Peyer's patch (tissue), 4 donors: Measurements from ENCODE around the gene SRP54. TPM values are rescaled to one million over a fixed set of nuclear protein-coding genes. Genes with fewer than 3 reads are reported as not detected.
A peak's percentile ranks its signal among the peaks of the same experiment; 100 is the strongest.
"Not testable (repeated sequence)": the region's sequence is repeated elsewhere in the genome, so short reads cannot be mapped to it uniquely, and the experiment has no call there.

Experiments used
- DNase-seq, 3 donors: peaks; one replicate each; pipeline ENCODE4 v3.0.0-alpha.2; 2017 to 2019
- H3K27ac ChIP-seq, 4 donors: fragments of 200-600 bp; sonication (generic); one replicate each; pipeline ENCODE4 v1.5.1; 2016 to 2019
- H3K27me3 ChIP-seq, 2 donors: fragments of 200-600 bp; sonication (generic); one replicate each; pipeline ENCODE4 v1.5.1; 2019
- H3K36me3 ChIP-seq, 3 donors: fragments of 200-600 bp; sonication (generic); one replicate each; pipeline ENCODE4 v1.5.1; 2016 to 2019
- H3K4me1 ChIP-seq, 4 donors: fragments of 200-600 bp; sonication (generic); one replicate each; pipeline ENCODE4 v1.5.1; 2016 to 2019
- H3K4me3 ChIP-seq, 4 donors: fragments of 200-600 bp; sonication (generic); 1 replicate in 3 of 4; 2 replicates in 1 of 4; pipeline ENCODE4 v1.5.1; 2016 to 2019; ENCODE audit warnings: mild to moderate bottlenecking in 1 of 4
- H3K9me3 ChIP-seq, 4 donors: fragments of 200-600 bp; sonication (generic); one replicate each; pipeline ENCODE4 v1.5.1; 2016 to 2019; ENCODE audit warnings: mild to moderate bottlenecking in 1 of 4
- CTCF ChIP-seq, 6 experiments: fragments of 450-650 bp in 4 of 6; fragments of 200-600 bp in 2 of 6; sonication (generic) in 1 of 6; IDR thresholded peaks; one replicate each; pipeline ENCODE4 v1.5.1; 2017 to 2019; ENCODE audit warnings: antibody characterized with exemption in 6 of 6, mild to moderate bottlenecking in 3 of 6, moderate library complexity in 1 of 6
- POLR2A ChIP-seq, 2 donors: fragments of 450-650 bp; IDR thresholded peaks; one replicate each; pipeline ENCODE4 v1.5.1; 2017; ENCODE audit warnings: antibody characterized with exemption in 2 of 2, mild to moderate bottlenecking in 2 of 2, moderate library complexity in 2 of 2
- total RNA-seq, 4 donors: library from RNA; depleted of rRNA; stranded (reverse); fragments of >200 nt; gene quantifications; one replicate each; pipeline ENCODE4 v1.1.0, GENCODE V29; 2016

Gene SRP54
- total RNA-seq, 4 donors from 2014 or later: 52.0 to 63.1 (median 53.2) TPM

- no peaks in the 10 kb centered on the region for H3K4me1 ChIP-seq
- TF ChIP-seq CTCF (IDR thresholded peaks at IDR 0.05): no peak
- TF ChIP-seq POLR2A (IDR thresholded peaks at IDR 0.05): no peak
- no peaks in the 10 kb centered on the region for H3K27me3 ChIP-seq
- no peak overlapping the region for H3K27ac ChIP-seq
- H3K36me3 ChIP-seq: peaks cover 0 to 83% (median 0%) of the 10 kb centered on the region in 3 donors
- H3K4me3 ChIP-seq: no peak overlapping the region
- no peak for DNase-seq
- H3K9me3 ChIP-seq: no peaks in the 10 kb centered on the region
Observed at GRCh38 chr14:35028435-35028834, 45.6 kb downstream of the SRP54 start.

GRCh38 chr14:35032562-35032961 is 49.8 kb downstream of the SRP54 start:
- DNase-seq: no peak

GRCh38 chr14:35034440-35034833 is 51.6 kb downstream of the SRP54 start:
- Histone ChIP-seq H3K4me3 (no peak overlapping the region), H3K4me1 (no peaks in the 10 kb centered on the region), H3K9me3 (peaks cover 0 to 11% (median 3%) of the 10 kb centered on the region in 4 donors), H3K27ac (no peak overlapping the region), H3K36me3 (peaks cover 0 to 32% (median 0%) of the 10 kb centered on the region in 3 donors), H3K27me3 (no peaks in the 10 kb centered on the region)
- DNase-seq: no peak
- TF ChIP-seq CTCF (IDR thresholded peaks at IDR 0.05): no peak
- TF ChIP-seq POLR2A (IDR thresholded peaks at IDR 0.05): no peak

More at GRCh38 chr14:35032562-35032961, 49.8 kb downstream of the SRP54 start:
- no peak overlapping the region for H3K4me3 ChIP-seq
- H3K27ac ChIP-seq: no peak overlapping the region
- H3K4me1 ChIP-seq: no peaks in the 10 kb centered on the region
- peaks cover 0 to 47% (median 0%) of the 10 kb centered on the region in 3 donors for H3K36me3 ChIP-seq
- peaks cover 0 to 11% (median 3%) of the 10 kb centered on the region in 4 donors for H3K9me3 ChIP-seq
- H3K27me3 ChIP-seq: no peaks in the 10 kb centered on the region
- TF ChIP-seq CTCF (IDR thresholded peaks at IDR 0.05) (no peak), POLR2A (IDR thresholded peaks at IDR 0.05) (no peak)

GRCh38 chr14:35034944-35035554 is 52.3 kb downstream of the SRP54 start:
- peak in 1 of 3 donors; percentile 64 for DNase-seq
- not testable (repeated sequence) for H3K27me3 ChIP-seq, H3K4me3 ChIP-seq, H3K4me1 ChIP-seq
- Histone ChIP-seq H3K36me3 (peaks cover 0 to 26% (median 0%) of the 10 kb centered on the region in 3 donors), H3K9me3 (peaks cover 0 to 11% (median 3%) of the 10 kb centered on the region in 4 donors), H3K27ac (peak overlapping the region in 1 of 4 donors; percentile 30)

GRCh38 chr14:35038312-35038711 is 55.5 kb downstream of the SRP54 start:
- H3K27me3 ChIP-seq, H3K4me3 ChIP-seq, DNase-seq, H3K4me1 ChIP-seq, H3K27ac ChIP-seq, H3K36me3 ChIP-seq: not testable (repeated sequence)
- H3K9me3 ChIP-seq: peaks cover 0 to 11% (median 3%) of the 10 kb centered on the region in 4 donors

GRCh38 chr14:35042632-35043031 is 59.8 kb downstream of the SRP54 start:
- H3K4me1 ChIP-seq: peaks cover 0 to 6% (median 5%) of the 10 kb centered on the region in 4 donors
- no peaks in the 10 kb centered on the region for H3K27me3 ChIP-seq
- H3K36me3 ChIP-seq: no peaks in the 10 kb centered on the region
- no peaks in the 10 kb centered on the region for H3K9me3 ChIP-seq
- H3K4me3 ChIP-seq: no peak overlapping the region
- H3K27ac ChIP-seq: no peak overlapping the region
- TF ChIP-seq POLR2A (IDR thresholded peaks at IDR 0.05) (no peak), CTCF (IDR thresholded peaks at IDR 0.05) (no peak)
- DNase-seq: no peak

- H3K36me3 ChIP-seq: no peaks in the 10 kb centered on the region
- peaks cover 0 to 10% (median 6%) of the 10 kb centered on the region in 4 donors for H3K4me1 ChIP-seq
- H3K27me3 ChIP-seq: no peaks in the 10 kb centered on the region
- TF ChIP-seq POLR2A (IDR thresholded peaks at IDR 0.05): no peak
- no peak for TF ChIP-seq CTCF (IDR thresholded peaks at IDR 0.05)
- DNase-seq: no peak
- H3K27ac ChIP-seq: no peak overlapping the region
- no peak overlapping the region for H3K4me3 ChIP-seq
- H3K9me3 ChIP-seq: no peaks in the 10 kb centered on the region
Observed at GRCh38 chr14:35043046-35043445, 60.3 kb downstream of the SRP54 start.
